ENCODE results near the gene TAS2R16. TPM values are rescaled to one million over a fixed set of nuclear protein-coding genes. Genes with fewer than 3 reads are reported as not detected.

Gene TAS2R16
- total and polyA plus RNA-seq, 2 of the 13 experiments (the other 11 are each of a cell fraction or from before 2014, with no cell fraction given) = not detected

- no peaks in the 10 kb centered on the region for H3K36me3 ChIP-seq (replicated peaks in 1 of 2; ENCODE audit: control insufficient read depth in 1 of 2, insufficient read depth in 2 of 2, low read length in 2 of 2)
- 59% methylated on average over 2 of the region's 2 CpGs for WGBS (ENCODE audit: low lambda C conversion rate)
- no peak overlapping the region for H3K4me3 ChIP-seq (replicated peaks in 1 of 3; ENCODE audit: insufficient read depth in 1 of 3, low read depth in 2 of 3, low read length in 3 of 3)
- no peaks in the 10 kb centered on the region for H3K4me1 ChIP-seq (ENCODE audit: insufficient read depth, low read length)
- H2AFZ ChIP-seq (ENCODE audit: low read length) = no peak overlapping the region
- CTCF ChIA-PET (ENCODE audit: low intra/inter-chr PET ratio, low total read pairs) = no interaction called here
- H3K4me2 ChIP-seq (ENCODE audit: low read depth, low read length) = no peak overlapping the region
- intact Hi-C loops (cut with micrococcal nuclease; ENCODE audit: unreplicated experiment) (no loop called here), in situ Hi-C loops (cut with HindIII; ENCODE audit: extremely low pct_ligation_motif_present, low pct_unique_long_range_greater_than_20kb) (no loop called here)
- no TSS peak for BruUV-seq (replicated peaks)
- H3K27ac ChIP-seq (ENCODE audit: extremely low read length, insufficient read depth, low read length) = no peak overlapping the region
- no peaks in the 10 kb centered on the region for H3K79me2 ChIP-seq (ENCODE audit: insufficient read depth, low read length)
- no peaks in the 10 kb centered on the region for H4K20me1 ChIP-seq (ENCODE audit: insufficient read depth, low read length)
- H3K9me3 ChIP-seq (ENCODE audit: low read length) = no peaks in the 10 kb centered on the region
- TF ChIP-seq ZNF263 (CRISPR knock-in tag; IDR thresholded peaks at IDR 0.05) (no peak), ETS1 (CRISPR knock-in tag; IDR thresholded peaks at IDR 0.05) (no peak), ZNF24 (IDR thresholded peaks at IDR 0.05) (no peak), KDM5A (IDR thresholded peaks at IDR 0.05; ENCODE audit: borderline replicate concordance, low read length) (no peak)
- ATAC-seq (no peak), DNase-seq (ENCODE audit: low spot score) (no peak), FAIRE-seq (no peak)
- no peak overlapping the region for H3K9ac ChIP-seq (ENCODE audit: insufficient read depth, low read depth, low read length)
- POLR2A ChIA-PET = no interaction called here
- no peaks in the 10 kb centered on the region; a peak in 2 of 5 replicates for H3K27me3 ChIP-seq (ENCODE audit: control insufficient read depth in 1 of 2, insufficient read depth in 2 of 2, low read length in 2 of 2)
Measured at GRCh38 chr7:122987463-122987862, 8.0 kb downstream of the TAS2R16 start.

- Histone ChIP-seq H3K36me3 (replicated peaks in 1 of 2; ENCODE audit: control insufficient read depth in 1 of 2, insufficient read depth in 2 of 2, low read length in 2 of 2) (no peaks in the 10 kb centered on the region), H3K27me3 (ENCODE audit: control insufficient read depth in 1 of 2, insufficient read depth in 2 of 2, low read length in 2 of 2) (no peaks in the 10 kb centered on the region; a peak in 1 of 5 replicates), H3K9ac (ENCODE audit: insufficient read depth, low read depth, low read length) (no peak overlapping the region), H3K79me2 (ENCODE audit: insufficient read depth, low read length) (no peaks in the 10 kb centered on the region), H4K20me1 (ENCODE audit: insufficient read depth, low read length) (no peaks in the 10 kb centered on the region), H3K9me3 (ENCODE audit: low read length) (no peaks in the 10 kb centered on the region), H3K4me3 (replicated peaks in 1 of 3; ENCODE audit: insufficient read depth in 1 of 3, low read depth in 2 of 3, low read length in 3 of 3) (no peak overlapping the region), H2AFZ (ENCODE audit: low read length) (no peak overlapping the region), H3K4me1 (ENCODE audit: insufficient read depth, low read length) (no peaks in the 10 kb centered on the region), H3K27ac (ENCODE audit: extremely low read length, insufficient read depth, low read length) (no peak overlapping the region), H3K4me2 (ENCODE audit: low read depth, low read length) (no peak overlapping the region)
- POLR2A ChIA-PET = no interaction called here
- BruUV-seq (replicated peaks) = no TSS peak
- CTCF ChIA-PET (ENCODE audit: low intra/inter-chr PET ratio, low total read pairs) = no interaction called here
- in situ Hi-C loops (cut with HindIII; ENCODE audit: extremely low pct_ligation_motif_present, low pct_unique_long_range_greater_than_20kb) (no loop called here), intact Hi-C loops (cut with micrococcal nuclease; ENCODE audit: unreplicated experiment) (no loop called here)
- FAIRE-seq (no peak), DNase-seq (ENCODE audit: low spot score) (no peak), ATAC-seq (no peak)
- WGBS (ENCODE audit: low lambda C conversion rate) = 74% methylated on average over 2 of the region's 2 CpGs
- TF ChIP-seq REPIN1 (CRISPR knock-in tag; IDR thresholded peaks at IDR 0.05; ENCODE audit: borderline replicate concordance, low read depth) (no peak), POLR2A (IDR thresholded peaks at IDR 0.05; ENCODE audit: insufficient read depth in 1 of 2, low read depth in 2 of 2, low read length in 2 of 2) (no peak), JUN (CRISPR knock-in tag; IDR thresholded peaks at IDR 0.05) (no peak), ZNF543 (CRISPR knock-in tag; IDR thresholded peaks at IDR 0.05) (no peak), CAMTA2 (CRISPR knock-in tag; IDR thresholded peaks at IDR 0.05; ENCODE audit: borderline replicate concordance) (no peak), KLF13 (CRISPR knock-in tag; IDR thresholded peaks at IDR 0.05) (no peak), ELF4 (CRISPR knock-in tag; IDR thresholded peaks at IDR 0.05; ENCODE audit: borderline replicate concordance) (no peak), ZNF713 (CRISPR knock-in tag; IDR thresholded peaks at IDR 0.05) (no peak), ZNF251 (CRISPR knock-in tag; IDR thresholded peaks at IDR 0.05) (no peak), MZF1 (CRISPR knock-in tag; IDR thresholded peaks at IDR 0.05; ENCODE audit: borderline replicate concordance) (no peak), NFYC (CRISPR knock-in tag; IDR thresholded peaks at IDR 0.05) (no peak), TBP (CRISPR knock-in tag; IDR thresholded peaks at IDR 0.05) (no peak), PAXIP1 (CRISPR knock-in tag; conservative IDR thresholded peaks at IDR 0.05) (no peak)
Measured at GRCh38 chr7:122984021-122984420, 11.5 kb downstream of the TAS2R16 start.

All from HepG2 (cell line).